H1 (cell line): ENCODE measurements around the gene PLXNA3. TPM values are rescaled to one million over a fixed set of nuclear protein-coding genes. Genes with fewer than 3 reads are reported as not detected.
A peak's percentile ranks its signal among the peaks of the same experiment; 100 is the strongest.

Experiments
- CTCF ChIA-PET: fragments of 300-600 bp; sonication (Branson Sonifier 250); formaldehyde crosslinking; loops from one replicate; lab custom pipeline; 2021; ENCODE audit not compliant: partially characterized antibody; lab: Charles Lee
- POLR2A ChIA-PET: fragments of 300-600 bp; sonication (Branson Sonifier 250); formaldehyde crosslinking; loops from one replicate; lab custom pipeline; 2021; ENCODE audit warnings: inconsistent platforms; ENCODE audit not compliant: partially characterized antibody; lab: Charles Lee
- DNase-seq, 2 experiments: peaks; one replicate each; pipeline versions ENCODE4 v3.0.0 to v3.0.0-alpha.2; 2010 to 2022; ENCODE audit warnings: low spot score in 2 of 2, low read depth in 1 of 2, mixed read lengths in 1 of 2
- FAIRE-seq: peaks from 2 replicates; lab custom pipeline; 2011; peaks lifted over from hg19 to GRCh38; lab: Jason Lieb, UNC
- H2AFZ ChIP-seq: 2 replicates; pipeline ENCODE4 v1.8.1; 2012; ENCODE audit warnings: low read length, inconsistent platforms
- H2AK5ac ChIP-seq: 2 replicates; pipeline ENCODE4 v1.6.1; 2013; ENCODE audit warnings: low read depth, low read length
- H2BK120ac ChIP-seq: replicated peaks from 2 replicates; pipeline ENCODE3; 2013; ENCODE audit warnings: low read depth, low read length, inconsistent platforms
- H2BK12ac ChIP-seq: 2 replicates; pipeline ENCODE4 v1.6.1; 2013; ENCODE audit warnings: low read depth, low read length
- H2BK15ac ChIP-seq: 2 replicates; pipeline ENCODE4 v1.6.1; 2013; ENCODE audit warnings: low read length
- H2BK20ac ChIP-seq: 2 replicates; pipeline ENCODE4 v1.6.1; 2013; ENCODE audit warnings: low read length
- H2BK5ac ChIP-seq: 2 replicates; pipeline ENCODE4 v1.6.1; 2013; ENCODE audit warnings: low read depth, low read length
- H3K14ac ChIP-seq: 2 replicates; pipeline ENCODE4 v1.6.1; 2013; ENCODE audit warnings: inconsistent platforms; ENCODE audit not compliant: insufficient read length
- H3K18ac ChIP-seq: 2 replicates; pipeline ENCODE4 v1.6.1; 2013; ENCODE audit warnings: low read length; ENCODE audit errors: extremely low read depth
- H3K23ac ChIP-seq: 2 replicates; pipeline ENCODE4 v1.6.1; 2013; ENCODE audit warnings: inconsistent platforms; ENCODE audit not compliant: insufficient read length
- H3K23me2 ChIP-seq: 2 replicates; pipeline ENCODE4 v1.6.1; 2013; ENCODE audit warnings: low read depth, low read length
- H3K27ac ChIP-seq: 2 replicates; pipeline ENCODE4 v1.6.1; 2011; ENCODE audit warnings: low read depth, low read length, inconsistent platforms
- H3K27me3 ChIP-seq, 4 experiments: replicated peaks in 1 of 4; 1 replicate in 1 of 4; 2 replicates in 3 of 4; pipeline versions ENCODE4 v1.6.1 to v1.8.1; 2011 to 2013; ENCODE audit warnings: low read length in 3 of 4, mild to moderate bottlenecking in 3 of 4, inconsistent platforms in 2 of 4, mixed read lengths in 2 of 4, moderate library complexity in 1 of 4; ENCODE audit not compliant: control insufficient read depth in 3 of 4, insufficient read depth in 3 of 4; ENCODE audit errors: extremely low read depth in 1 of 4
- H3K36me3 ChIP-seq, 4 experiments: 2 replicates each; pipeline versions ENCODE4 v1.6.1 to v1.8.1; 2011 to 2013; ENCODE audit warnings: mild to moderate bottlenecking in 4 of 4, low read length in 3 of 4, moderate library complexity in 2 of 4, control low read depth in 1 of 4, inconsistent platforms in 1 of 4; ENCODE audit not compliant: insufficient read depth in 4 of 4, control insufficient read depth in 2 of 4
- H3K4ac ChIP-seq: replicated peaks from 2 replicates; pipeline ENCODE3; 2013; ENCODE audit warnings: low read length, low read depth, mixed read lengths, inconsistent platforms; ENCODE audit not compliant: insufficient read length
- H3K4me1 ChIP-seq, 4 experiments: replicated peaks in 1 of 4; 1 replicate in 1 of 4; 2 replicates in 3 of 4; pipeline versions ENCODE4 v1.6.1 to v1.8.1; 2011 to 2013; ENCODE audit warnings: low read length in 3 of 4, inconsistent platforms in 2 of 4, mixed read lengths in 1 of 4; ENCODE audit not compliant: insufficient read depth in 4 of 4, control insufficient read depth in 3 of 4
- H3K4me2 ChIP-seq, 2 experiments: 2 replicates each; pipeline versions ENCODE4 v1.6.1 to v1.8.1; 2011 to 2013; ENCODE audit warnings: low read depth in 2 of 2, low read length in 2 of 2, control low read depth in 1 of 2, inconsistent platforms in 1 of 2, mild to moderate bottlenecking in 1 of 2; ENCODE audit not compliant: insufficient read depth in 1 of 2
- H3K4me3 ChIP-seq, 4 experiments: fragments of 200-600, 300-600 bp in 1 of 4; sonication (generic), shearing (Covaris generic), sonication (Bioruptor Twin) in 1 of 4; 2 replicates each; pipeline versions ENCODE4 v1.5.1 to v1.8.1; 2011 to 2016; ENCODE audit warnings: low read length in 4 of 4, low read depth in 3 of 4, control low read depth in 2 of 4, inconsistent platforms in 2 of 4, mild to moderate bottlenecking in 2 of 4, mixed read lengths in 1 of 4, moderate library complexity in 1 of 4; ENCODE audit not compliant: insufficient read depth in 2 of 4; ENCODE audit errors: extremely low read depth in 1 of 4
- H3K56ac ChIP-seq: replicated peaks from 2 replicates; pipeline ENCODE3; 2013; ENCODE audit warnings: low read depth, mild to moderate bottlenecking, mixed read lengths, low read length, inconsistent platforms; ENCODE audit not compliant: insufficient read length
- H3K79me1 ChIP-seq: 2 replicates; pipeline ENCODE4 v1.6.1; 2013; ENCODE audit warnings: low read depth, low read length, control low read depth
- H3K79me2 ChIP-seq, 2 experiments: 2 replicates each; pipeline versions ENCODE4 v1.6.1 to v1.8.1; 2012 to 2013; ENCODE audit warnings: low read length in 2 of 2, mild to moderate bottlenecking in 2 of 2, inconsistent platforms in 1 of 2; ENCODE audit not compliant: insufficient read depth in 2 of 2, control insufficient read depth in 1 of 2
- H3K9ac ChIP-seq, 4 experiments: replicated peaks in 1 of 4; 1 replicate in 1 of 4; 2 replicates in 3 of 4; pipeline versions ENCODE4 v1.6.1 to v1.8.1; 2011 to 2013; ENCODE audit warnings: low read depth in 3 of 4, low read length in 3 of 4, control low read depth in 2 of 4, mild to moderate bottlenecking in 2 of 4, moderate library complexity in 2 of 4, inconsistent platforms in 1 of 4; ENCODE audit errors: extremely low read depth in 1 of 4
- H3K9me3 ChIP-seq, 2 experiments: 2 replicates each; pipeline versions ENCODE4 v1.6.1 to v1.8.1; 2012 to 2013; ENCODE audit warnings: mild to moderate bottlenecking in 2 of 2, moderate library complexity in 2 of 2, control low read depth in 1 of 2, inconsistent platforms in 1 of 2, low read depth in 1 of 2, low read length in 1 of 2, mixed read lengths in 1 of 2; ENCODE audit not compliant: insufficient read depth in 2 of 2
- H4K20me1 ChIP-seq, 2 experiments: replicated peaks in 1 of 2; 2 replicates each; pipeline versions ENCODE3 to v1.8.1; 2011 to 2013; ENCODE audit warnings: inconsistent platforms in 2 of 2, low read length in 2 of 2, mild to moderate bottlenecking in 1 of 2; ENCODE audit not compliant: insufficient read depth in 2 of 2, control insufficient read depth in 1 of 2
- H4K5ac ChIP-seq: 2 replicates; pipeline ENCODE4 v1.6.1; 2013; ENCODE audit warnings: low read length, low read depth, mixed read lengths, inconsistent platforms; ENCODE audit not compliant: insufficient read length
- H4K8ac ChIP-seq: 2 replicates; pipeline ENCODE4 v1.8.0; 2013; ENCODE audit warnings: mild to moderate bottlenecking, moderate library complexity, low read length, inconsistent platforms; ENCODE audit not compliant: insufficient read depth; ENCODE audit errors: extremely low read depth
- H4K91ac ChIP-seq: replicated peaks from 2 replicates; pipeline ENCODE3; 2013; ENCODE audit warnings: low read length, mixed read lengths, inconsistent platforms; ENCODE audit not compliant: insufficient read length
- BACH1 ChIP-seq: IDR thresholded peaks from 2 replicates; pipeline ENCODE4 v1.6.1; 2012; ENCODE audit warnings: low read length, improper control_type of control experiment
- GABPA ChIP-seq: IDR thresholded peaks from 2 replicates; pipeline ENCODE4 v1.6.1; 2011; ENCODE audit warnings: mild to moderate bottlenecking, low read length, moderate library complexity, borderline replicate concordance; ENCODE audit not compliant: insufficient read depth
- KDM4A ChIP-seq: IDR thresholded peaks from one replicate; pipeline ENCODE4 v1.7.1; 2012; ENCODE audit warnings: low read depth, mild to moderate bottlenecking, moderate library complexity, low read length, inconsistent platforms; ENCODE audit not compliant: severe bottlenecking
- PHF8 ChIP-seq: fragments of 200-600 bp; sonication (generic); conservative IDR thresholded peaks from 2 replicates; pipeline ENCODE4 v1.7.1; 2012; ENCODE audit warnings: low read depth, mild to moderate bottlenecking, inconsistent platforms, low read length, moderate library complexity
- POLR2A ChIP-seq, 2 experiments: IDR thresholded peaks; 1 replicate in 1 of 2; 2 replicates in 1 of 2; pipeline ENCODE4 v1.6.1; 2011; ENCODE audit warnings: low read depth in 2 of 2, low read length in 2 of 2, mild to moderate bottlenecking in 2 of 2; ENCODE audit errors: control extremely low read depth in 1 of 2
- POLR2AphosphoS5 ChIP-seq: IDR thresholded peaks from 2 replicates; pipeline ENCODE4 v1.6.1; 2011; ENCODE audit warnings: low read depth, low read length
- SAP30 ChIP-seq: fragments of 300-600 bp; sonication (generic); IDR thresholded peaks from 2 replicates; pipeline ENCODE4 v1.7.1; 2012; ENCODE audit warnings: low read length, moderate library complexity, mild to moderate bottlenecking, inconsistent platforms; ENCODE audit not compliant: insufficient read depth, insufficient replicate concordance
- SP4 ChIP-seq: IDR thresholded peaks from 2 replicates; pipeline ENCODE4 v1.6.1; 2012; ENCODE audit warnings: low read length, inconsistent platforms
- TAF1 ChIP-seq: IDR thresholded peaks from 2 replicates; pipeline ENCODE4 v1.6.1; 2011; ENCODE audit warnings: mild to moderate bottlenecking, low read depth, low read length
- YY1 ChIP-seq: IDR thresholded peaks from 2 replicates; pipeline ENCODE4 v1.6.1; 2011; ENCODE audit warnings: low read depth, mild to moderate bottlenecking, low read length
- WGBS, 2 experiments: shearing (Covaris generic) in 1 of 2; methylation state at CpG; one replicate each; pipeline versions ENCODE4 v1.1.6 to v1.1.7; 2013 to 2015; ENCODE audit warnings: low lambda C conversion rate in 2 of 2, mixed read lengths in 2 of 2, inconsistent platforms in 1 of 2, low coverage in 1 of 2, missing lambda C conversion rate in 1 of 2; ENCODE audit not compliant: insufficient replicate concordance in 2 of 2, insufficient coverage in 1 of 2, insufficient read length in 1 of 2; ENCODE audit errors: extremely low coverage in 1 of 2, missing lambda C conversion rate in 1 of 2; 5-methylcytosine and 5-hydroxymethylcytosine counted together
- polyA plus RNA-seq, 7 experiments: library from polyadenylated mRNA; depleted of rRNA in 3 of 7; stranded (reverse) in 5 of 7; unstranded in 2 of 7; fragments of >200 nt in 5 of 7; fragments of 200-250 nt in 2 of 7; gene quantifications; 1 replicate in 5 of 7; 2 replicates in 1 of 7; 4 replicates in 1 of 7; pipeline versions ENCODE4 v1.2.1 to v1.2.3, GENCODE V29; 2011 to 2013; ENCODE audit warnings: missing spikeins in 2 of 7, mixed read lengths in 2 of 7
- total RNA-seq: library from RNA; stranded (reverse); fragmentation: NEBNext Ultra II Directional; extraction: Animal tissue kit (Norgen Biotek cat#: 25700); gene quantifications from 2 replicates; pipeline ENCODE4 v1.2.1, GENCODE V29; 2021

The PLXNA3 gene
- total and polyA plus RNA-seq, 2 of the 8 experiments (the other 6 are each of a cell fraction or from before 2014, with no cell fraction given), result 10.7 to 18.2 TPM

- Histone ChIP-seq H2BK20ac (no peak within 1 kb of the TSS), H3K23me2 (peaks cover 9% of the 10 kb centered on the region), H3K4ac (no peak within 1 kb of the TSS), H2BK12ac (0 out of 2 replicates have a peak within 1 kb of the TSS, but pooled peaks have one; percentile 84), H3K9me3 (no peaks in the 10 kb centered on the region), H3K56ac (no peak within 1 kb of the TSS), H4K8ac (peak within 1 kb of the TSS; percentile 21), H3K4me3 (peak within 1 kb of the TSS; percentile 41 to 81 (median 49)), H3K9ac (peak within 1 kb of the TSS in 3 of 4 experiments; percentile 51 to 71 (median 70); a peak in 5 of 7 replicates), H3K4me2 (peak within 1 kb of the TSS; percentile 93 to 99), H3K23ac (no peak within 1 kb of the TSS), H4K5ac (peak within 1 kb of the TSS; percentile 60), H4K91ac (peak within 1 kb of the TSS; percentile 93), H2BK5ac (peak within 1 kb of the TSS; percentile 49; the same call in 1 of the 2 replicates), H3K36me3 (no peaks in the 10 kb centered on the region), H3K27ac (peak within 1 kb of the TSS; percentile 87), H2BK15ac (no peak within 1 kb of the TSS), H3K79me1 (no peaks in the 10 kb centered on the region), H3K18ac (peak within 1 kb of the TSS; percentile 71), H2AFZ (no peak within 1 kb of the TSS; the same call in 1 of the 2 replicates), H3K14ac (no peak within 1 kb of the TSS), H2BK120ac (no peak within 1 kb of the TSS), H2AK5ac (no peak within 1 kb of the TSS), H4K20me1 (no peaks in the 10 kb centered on the region), H3K4me1 (peaks cover 1 to 10% (median 7%) of the 10 kb centered on the region in 4 experiments; a peak in 6 of 7 replicates), H3K79me2 (no peaks in the 10 kb centered on the region), H3K27me3 (no peaks in the 10 kb centered on the region)
- ChIA-PET CTCF (interaction anchor here (1.1 kb wide), 1 partner anchor 13 kb away, joined by 3 read pairs; no protein-coding TSS in a partner anchor), POLR2A (interaction anchor here (0.7 to 2.4 kb wide), 8 partner anchors 11 to 143 kb away, joined by 3 to 10 read pairs (median 4); partner anchors contain the start of genes RPL10 and UBL4A)
- DNase-seq (peak in 1 of 2 experiments; percentile 87), FAIRE-seq (no peak)
- TF ChIP-seq PHF8, result peak; percentile 65
- peak in 1 of 2 experiments; percentile 53; a peak in 1 of 3 replicates for TF ChIP-seq POLR2A (IDR thresholded peaks at IDR 0.05; ENCODE audit: control extremely low read depth in 1 of 2, low read depth in 2 of 2, low read length in 2 of 2)
- peak; percentile 66 for TF ChIP-seq KDM4A
- TF ChIP-seq YY1, result peak; percentile 89
- no peak for TF ChIP-seq GABPA
- peak; percentile 4; the same call in 1 of the 2 replicates for TF ChIP-seq POLR2AphosphoS5
- 0 out of 2 replicates have a peak, but pooled peaks have one; percentile 24 for TF ChIP-seq TAF1
- TF ChIP-seq SP4, result peak; percentile 44; the same call in 1 of the 2 replicates
- peak; percentile 39; the same call in 1 of the 2 replicates for TF ChIP-seq BACH1
- no peak for TF ChIP-seq SAP30
- WGBS, 2 experiments, result 0% methylated on average over 1 of the region's 59 CpGs; no CpG with 5 or more reads in 1 of the 2 experiments
Measured at GRCh38 chrX:154515966-154516655, 58.0 kb downstream of the PLXNA3 start, which contains the start of gene FAM3A. Gene FAM3A, minus strand, starts transcription at chrX:154516232. Its CDS starts 460 bp downstream, at chrX:154515772.
